Loucy (cell line): ENCODE results near the gene PCAT7.
"Not testable (repeated sequence)": the region's sequence is repeated elsewhere in the genome, so short reads cannot be mapped to it uniquely, and the experiment has no call there.

ENCODE experiments used
- H2AFZ ChIP-seq: fragments of 200-600 bp; sonication (generic); 2 replicates; pipeline ENCODE4 v1.6.0; 2016; ENCODE audit warnings: antibody characterized with exemption, mild to moderate bottlenecking, low read length, moderate library complexity
- H3F3A ChIP-seq: fragments of 200-600 bp; 2 replicates; pipeline ENCODE4 v1.6.0; 2016; ENCODE audit warnings: antibody characterized with exemption, low read depth, mild to moderate bottlenecking
- H3K27me3 ChIP-seq: fragments of 200-600 bp; sonication (generic); 2 replicates; pipeline ENCODE4 v1.6.1; 2014; ENCODE audit warnings: low read length, mild to moderate bottlenecking; ENCODE audit not compliant: insufficient read depth, poor library complexity, severe bottlenecking
- H3K36me3 ChIP-seq: fragments of 200-600 bp; sonication (generic); 2 replicates; pipeline ENCODE4 v1.6.1; 2016; ENCODE audit warnings: low read length; ENCODE audit not compliant: insufficient read depth
- H3K4me1 ChIP-seq: fragments of 200-600 bp; sonication (generic); 2 replicates; pipeline ENCODE4 v1.5.1; 2014; ENCODE audit warnings: low read length, mild to moderate bottlenecking; ENCODE audit not compliant: insufficient read depth, poor library complexity, severe bottlenecking
- H3K4me2 ChIP-seq: fragments of 200-600 bp; sonication (generic); 2 replicates; pipeline ENCODE4 v1.6.0; 2014; ENCODE audit warnings: antibody characterized with exemption, low read length, low read depth, mild to moderate bottlenecking; ENCODE audit not compliant: poor library complexity, severe bottlenecking
- H3K4me3 ChIP-seq: fragments of 200-600 bp; sonication (generic); 2 replicates; pipeline ENCODE4 v1.5.1; 2014; ENCODE audit warnings: low read length, mild to moderate bottlenecking, mixed read lengths; ENCODE audit not compliant: poor library complexity, severe bottlenecking
- H3K79me2 ChIP-seq: fragments of 200-600 bp; sonication (generic); 2 replicates; pipeline ENCODE4 v1.6.1; 2014; ENCODE audit warnings: low read length; ENCODE audit not compliant: insufficient read depth
- H3K9ac ChIP-seq: fragments of 200-600 bp; sonication (generic); 2 replicates; pipeline ENCODE4 v1.6.0; 2014; ENCODE audit warnings: mild to moderate bottlenecking, low read depth, low read length, moderate library complexity; ENCODE audit not compliant: poor library complexity, severe bottlenecking
- H3K9me2 ChIP-seq: fragments of 200-600 bp; sonication (generic); replicated peaks from 2 replicates; pipeline ENCODE4 v1.6.1; 2016; ENCODE audit warnings: low read depth, low read length, mixed read lengths
- H3K9me3 ChIP-seq: fragments of 200-600 bp; sonication (generic); 2 replicates; pipeline ENCODE4 v1.6.1; 2014; ENCODE audit warnings: mild to moderate bottlenecking, antibody characterized with exemption, low read length, low read depth; ENCODE audit not compliant: insufficient read depth
- H4K20me1 ChIP-seq: fragments of 200-600 bp; sonication (generic); 2 replicates; pipeline ENCODE4 v1.6.0; 2014; ENCODE audit warnings: antibody characterized with exemption, low read length, mild to moderate bottlenecking; ENCODE audit not compliant: insufficient read depth, poor library complexity, severe bottlenecking
- CTCF ChIP-seq: fragments of 200-600 bp; sonication (generic); conservative IDR thresholded peaks from 2 replicates; pipeline ENCODE4 v1.5.1; 2014; ENCODE audit warnings: mild to moderate bottlenecking, antibody characterized with exemption, low read length
- EZH2phosphoT487 ChIP-seq: fragments of 200-600 bp; IDR thresholded peaks from 2 replicates; pipeline ENCODE4 v1.6.1; 2018; ENCODE audit warnings: antibody characterized with exemption, mild to moderate bottlenecking, moderate library complexity, borderline replicate concordance

The PCAT7 gene

GRCh38 chr9:94533601-94534000, 21.3 kb upstream of the PCAT7 start:
- H3K4me1 ChIP-seq, result no peaks in the 10 kb centered on the region
- no peaks in the 10 kb centered on the region for H3K36me3 ChIP-seq
- no peaks in the 10 kb centered on the region for H3K27me3 ChIP-seq
- no peaks in the 10 kb centered on the region for H3K9me3 ChIP-seq
- H4K20me1 ChIP-seq, result no peaks in the 10 kb centered on the region
- TF ChIP-seq EZH2phosphoT487 (no peak), CTCF (no peak)
- no peaks in the 10 kb centered on the region for H3F3A ChIP-seq
- no peak overlapping the region for H3K4me3 ChIP-seq
- no peak overlapping the region for H3K9ac ChIP-seq
- no peaks in the 10 kb centered on the region for H3K79me2 ChIP-seq
- no peak overlapping the region for H2AFZ ChIP-seq
- no peaks in the 10 kb centered on the region for H3K9me2 ChIP-seq
- no peak overlapping the region for H3K4me2 ChIP-seq

GRCh38 chr9:94534901-94535300, 20.0 kb upstream of the PCAT7 start:
- H3K9ac ChIP-seq, result no peak overlapping the region
- H3F3A ChIP-seq, result no peaks in the 10 kb centered on the region
- no peaks in the 10 kb centered on the region for H3K4me1 ChIP-seq
- TF ChIP-seq CTCF (no peak), EZH2phosphoT487 (no peak)
- no peak overlapping the region for H3K4me2 ChIP-seq
- H3K36me3 ChIP-seq, result no peaks in the 10 kb centered on the region
- H2AFZ ChIP-seq, result no peak overlapping the region
- no peaks in the 10 kb centered on the region for H3K9me2 ChIP-seq
- H3K9me3 ChIP-seq, result no peaks in the 10 kb centered on the region
- no peak overlapping the region for H3K4me3 ChIP-seq
- no peaks in the 10 kb centered on the region for H4K20me1 ChIP-seq
- no peaks in the 10 kb centered on the region for H3K79me2 ChIP-seq
- no peaks in the 10 kb centered on the region for H3K27me3 ChIP-seq

GRCh38 chr9:94538908-94539307, 16.0 kb upstream of the PCAT7 start:
- Histone ChIP-seq H3K36me3 (no peaks in the 10 kb centered on the region), H3K9me3 (no peaks in the 10 kb centered on the region), H3K9me2 (no peaks in the 10 kb centered on the region), H3F3A (no peaks in the 10 kb centered on the region), H3K79me2 (no peaks in the 10 kb centered on the region), H2AFZ (no peak overlapping the region), H3K27me3 (no peaks in the 10 kb centered on the region), H3K9ac (no peak overlapping the region), H3K4me1 (no peaks in the 10 kb centered on the region), H3K4me2 (no peak overlapping the region), H4K20me1 (no peaks in the 10 kb centered on the region), H3K4me3 (no peak overlapping the region)
- TF ChIP-seq EZH2phosphoT487, result no peak
- TF ChIP-seq CTCF, result no peak

GRCh38 chr9:94544335-94544734, 10.5 kb upstream of the PCAT7 start:
- H3K9me2 ChIP-seq, result not testable (repeated sequence)

More at GRCh38 chr9:94544335-94544734, 10.5 kb upstream of the PCAT7 start:
- H2AFZ ChIP-seq, H3K9me3 ChIP-seq, H3K27me3 ChIP-seq, H3K4me3 ChIP-seq, H3K4me2 ChIP-seq, H3K36me3 ChIP-seq, H3K4me1 ChIP-seq, H3K79me2 ChIP-seq, H4K20me1 ChIP-seq, H3F3A ChIP-seq, H3K9ac ChIP-seq: not testable (repeated sequence)
